IgD-negative memory B cell (primary cell): Measurements from ENCODE around the gene ZBTB25. TPM values are rescaled to one million over a fixed set of nuclear protein-coding genes. Genes with fewer than 3 reads are reported as not detected.
A peak's percentile ranks its signal among the peaks of the same experiment; 100 is the strongest.

Source experiments
- H3K27ac Mint-ChIP-seq, 3 donors: one replicate each; pipeline ENCODE4 v1.8.0; 2020 to 2022; ENCODE audit warnings: mild to moderate bottlenecking in 3 of 3, mixed read lengths in 3 of 3, moderate library complexity in 1 of 3
- H3K27me3 Mint-ChIP-seq: one replicate; pipeline ENCODE4 v1.8.0; 2021; ENCODE audit warnings: mixed read lengths
- H3K36me3 Mint-ChIP-seq: one replicate; pipeline ENCODE4 v1.8.0; 2020; ENCODE audit warnings: mild to moderate bottlenecking, mixed read lengths
- H3K4me1 Mint-ChIP-seq, 3 donors: one replicate each; pipeline ENCODE4 v1.8.0; 2020 to 2022; ENCODE audit warnings: mixed read lengths in 3 of 3, mild to moderate bottlenecking in 1 of 3
- H3K4me3 Mint-ChIP-seq, 4 donors: one replicate each; pipeline ENCODE4 v1.8.0; 2020 to 2022; ENCODE audit warnings: mild to moderate bottlenecking in 4 of 4, mixed read lengths in 4 of 4, moderate library complexity in 3 of 4
- H3K9me3 Mint-ChIP-seq, 3 donors: one replicate each; pipeline ENCODE4 v1.8.0; 2020 to 2021; ENCODE audit warnings: mixed read lengths in 3 of 3, mild to moderate bottlenecking in 1 of 3
- polyA plus RNA-seq: library from polyadenylated mRNA; unstranded; fragments of 300-500 nt; fragmentation: Illumina TruSeq; gene quantifications from one replicate; pipeline ENCODE4 v1.2.3, GENCODE V29; 2021

ZBTB25 gene
- polyA plus RNA-seq, 1 donor from 2014 or later, result 19.4 TPM

GRCh38 chr14:64417771-64418125, 85.9 kb downstream of the ZBTB25 start:
- no peak overlapping the region for H3K4me3 Mint-ChIP-seq
- no peak overlapping the region for H3K27ac Mint-ChIP-seq
- no peaks in the 10 kb centered on the region for H3K27me3 Mint-ChIP-seq
- H3K4me1 Mint-ChIP-seq, result no peaks in the 10 kb centered on the region
- H3K36me3 Mint-ChIP-seq, result peaks cover 4% of the 10 kb centered on the region
- no peaks in the 10 kb centered on the region for H3K9me3 Mint-ChIP-seq

DNA sequence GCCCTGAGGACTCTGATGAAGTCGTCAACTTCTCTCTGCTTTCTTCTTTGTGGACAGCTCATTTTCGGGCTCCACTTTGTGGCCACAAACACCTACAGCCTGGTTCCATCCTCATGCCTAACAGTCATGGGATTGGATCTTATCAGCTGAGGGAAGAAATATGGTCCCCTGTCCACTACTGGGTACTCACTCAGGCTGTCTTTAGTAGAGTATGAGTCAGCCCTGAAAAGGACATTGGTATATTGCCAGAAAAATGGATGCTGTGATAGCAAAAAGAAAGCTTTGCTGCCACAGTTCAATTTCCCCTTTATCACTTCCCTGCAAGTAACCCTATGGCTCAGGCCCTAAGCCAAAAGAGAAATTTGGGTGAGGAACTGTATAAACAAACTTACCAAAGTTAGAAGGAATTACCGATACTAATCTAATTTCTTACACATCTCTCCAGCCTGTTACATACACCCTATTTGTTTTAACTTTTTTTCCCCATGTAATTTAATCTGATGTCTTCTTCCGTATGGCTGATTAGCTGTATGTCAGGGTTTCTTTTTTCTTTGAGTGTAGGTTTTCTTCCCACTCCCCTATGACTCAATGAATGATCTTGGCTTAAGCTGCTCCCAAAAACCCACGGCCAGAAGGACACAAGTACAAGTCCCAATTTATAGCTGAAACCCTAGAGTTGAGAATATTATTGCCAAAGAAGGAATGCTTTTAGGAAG, 86.4 kb downstream of the ZBTB25 start:
- peaks cover 4% of the 10 kb centered on the region for H3K36me3 Mint-ChIP-seq
- H3K4me3 Mint-ChIP-seq, result no peak overlapping the region
- H3K9me3 Mint-ChIP-seq, result no peaks in the 10 kb centered on the region
- H3K27ac Mint-ChIP-seq, result no peak overlapping the region
- H3K27me3 Mint-ChIP-seq, result no peaks in the 10 kb centered on the region
- no peaks in the 10 kb centered on the region for H3K4me1 Mint-ChIP-seq

DNA sequence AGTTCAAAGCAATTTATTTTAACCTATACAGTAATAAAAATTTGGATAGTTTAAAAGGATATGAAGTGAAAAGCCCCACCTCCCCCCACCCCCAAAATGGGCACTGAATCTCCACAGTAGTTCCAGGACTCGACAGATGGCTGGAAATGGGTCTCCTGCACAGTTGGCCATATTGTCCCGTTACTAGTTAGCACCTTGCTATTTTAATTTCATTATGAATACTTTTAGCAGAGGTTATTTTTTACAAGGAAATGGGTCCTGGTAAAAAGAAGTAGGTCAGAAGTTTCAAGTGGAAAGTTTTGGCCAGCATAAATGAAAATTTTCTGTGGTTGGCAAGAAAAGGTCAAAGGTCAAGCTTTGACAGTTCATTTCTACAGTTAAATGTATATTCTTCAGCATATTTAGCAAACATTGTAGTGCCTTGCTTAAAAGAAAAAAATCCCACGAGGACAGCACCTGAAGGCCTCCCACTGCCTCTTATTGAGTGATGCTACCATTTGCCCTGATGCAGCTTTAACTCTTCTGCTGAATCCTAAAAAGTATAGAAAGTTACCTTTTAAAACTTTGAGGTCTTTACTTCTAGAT, 87.2 kb downstream of the ZBTB25 start:
- H3K4me3 Mint-ChIP-seq, result no peak overlapping the region
- H3K9me3 Mint-ChIP-seq, result no peaks in the 10 kb centered on the region
- no peaks in the 10 kb centered on the region for H3K27me3 Mint-ChIP-seq
- H3K36me3 Mint-ChIP-seq, result peaks cover 4% of the 10 kb centered on the region
- H3K4me1 Mint-ChIP-seq, result no peaks in the 10 kb centered on the region
- H3K27ac Mint-ChIP-seq, result no peak overlapping the region

DNA sequence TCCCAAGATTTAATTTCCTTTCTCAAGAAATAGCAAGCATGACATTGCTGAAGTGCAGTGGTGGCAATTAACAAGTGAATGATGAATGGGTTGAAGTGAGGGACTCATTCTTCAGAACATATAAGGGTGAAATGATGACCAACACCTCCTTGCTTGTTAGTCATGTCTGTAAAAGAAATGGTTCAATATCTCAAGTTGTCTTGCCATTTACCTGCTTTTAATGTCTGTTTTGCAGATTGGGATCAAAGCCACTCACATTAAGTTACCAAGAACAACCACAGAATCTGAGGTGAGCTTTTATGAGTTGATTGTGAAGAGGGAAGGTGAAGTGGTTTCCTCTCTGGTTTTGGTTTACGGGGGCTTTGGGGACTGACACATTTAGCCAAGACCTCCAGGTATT, 91.4 kb downstream of the ZBTB25 start:
- Mint-ChIP-seq H3K27me3 (no peaks in the 10 kb centered on the region), H3K4me3 (no peak overlapping the region), H3K4me1 (peaks cover 6 to 18% (median 9%) of the 10 kb centered on the region in 3 donors), H3K27ac (no peak overlapping the region), H3K9me3 (no peaks in the 10 kb centered on the region), H3K36me3 (peaks cover 4% of the 10 kb centered on the region)

DNA sequence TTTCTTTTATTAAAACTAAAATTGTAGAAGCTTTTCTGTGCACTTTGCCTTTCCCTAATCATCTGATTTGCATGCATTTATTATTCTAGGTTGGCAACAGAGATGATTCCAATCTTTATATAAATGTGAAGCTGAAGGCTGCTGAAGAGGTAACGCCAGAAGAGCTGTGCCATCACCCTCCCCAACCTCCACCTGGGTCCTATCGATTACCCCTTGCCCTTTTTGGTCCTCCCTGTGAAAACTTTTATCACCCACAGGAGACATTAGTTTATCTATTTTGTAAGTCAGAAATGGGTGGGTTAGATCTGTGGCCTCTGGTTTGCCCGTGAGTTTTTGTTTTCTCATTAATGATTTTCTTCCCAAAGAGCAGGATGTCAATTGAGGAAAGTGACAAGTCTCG, 92.6 kb downstream of the ZBTB25 start:
- Mint-ChIP-seq H3K27me3 (no peaks in the 10 kb centered on the region), H3K4me1 (peaks cover 6 to 18% (median 9%) of the 10 kb centered on the region in 3 donors), H3K9me3 (no peaks in the 10 kb centered on the region), H3K36me3 (peaks cover 4% of the 10 kb centered on the region), H3K27ac (no peak overlapping the region), H3K4me3 (peak overlapping the region in 1 of 4 donors; percentile 66)

GRCh38 chr14:64410084-64410774, 93.4 kb downstream of the ZBTB25 start:
- no peaks in the 10 kb centered on the region for H3K9me3 Mint-ChIP-seq
- peaks cover 4% of the 10 kb centered on the region for H3K36me3 Mint-ChIP-seq
- H3K27ac Mint-ChIP-seq, result no peak overlapping the region
- H3K4me3 Mint-ChIP-seq, result no peak overlapping the region
- peaks cover 6 to 19% (median 13%) of the 10 kb centered on the region in 3 donors for H3K4me1 Mint-ChIP-seq
- no peaks in the 10 kb centered on the region for H3K27me3 Mint-ChIP-seq

GRCh38 chr14:64409126-64409920, 94.3 kb downstream of the ZBTB25 start:
- peak overlapping the region; percentile 32 to 77 (median 56) for H3K27ac Mint-ChIP-seq
- no peaks in the 10 kb centered on the region for H3K27me3 Mint-ChIP-seq
- H3K4me1 Mint-ChIP-seq, result peaks cover 6 to 22% (median 15%) of the 10 kb centered on the region in 3 donors
- H3K36me3 Mint-ChIP-seq, result peaks cover 6% of the 10 kb centered on the region
- no peaks in the 10 kb centered on the region for H3K9me3 Mint-ChIP-seq
- peak overlapping the region in 2 of 4 donors; percentile 9 to 68 for H3K4me3 Mint-ChIP-seq

DNA sequence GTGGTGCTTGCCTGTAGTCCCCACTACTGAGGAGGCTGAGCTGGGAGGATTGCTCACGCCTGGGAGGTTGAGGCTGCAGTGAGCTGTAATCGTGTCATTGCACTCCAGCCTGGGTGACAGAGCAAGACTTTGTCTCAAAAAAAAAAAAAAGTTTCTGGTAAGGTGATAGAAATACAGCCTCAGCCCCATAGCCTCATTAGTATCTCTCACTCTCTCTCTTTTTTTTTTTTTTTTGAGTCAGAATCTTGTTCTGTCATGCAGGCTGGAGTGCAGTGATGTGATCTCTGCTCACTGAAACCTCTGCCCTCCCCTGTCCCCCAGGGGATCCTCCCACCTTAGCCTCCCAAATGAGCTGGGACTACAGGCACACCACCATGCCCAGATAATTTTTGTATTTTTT, 96.3 kb downstream of the ZBTB25 start:
- Mint-ChIP-seq H3K27ac (peak overlapping the region in 1 of 3 donors; percentile 47), H3K36me3 (peaks cover 9% of the 10 kb centered on the region), H3K4me3 (peak overlapping the region in 1 of 4 donors; percentile 66), H3K4me1 (peaks cover 6 to 22% (median 17%) of the 10 kb centered on the region in 3 donors), H3K9me3 (no peaks in the 10 kb centered on the region), H3K27me3 (no peaks in the 10 kb centered on the region)

GRCh38 chr14:64405295-64405694, 98.3 kb downstream of the ZBTB25 start:
- Mint-ChIP-seq H3K4me1 (peaks cover 11 to 26% (median 20%) of the 10 kb centered on the region in 3 donors), H3K9me3 (no peaks in the 10 kb centered on the region), H3K36me3 (peaks cover 13% of the 10 kb centered on the region), H3K4me3 (no peak overlapping the region), H3K27ac (peak overlapping the region in 1 of 3 donors; percentile 19), H3K27me3 (no peaks in the 10 kb centered on the region)

DNA sequence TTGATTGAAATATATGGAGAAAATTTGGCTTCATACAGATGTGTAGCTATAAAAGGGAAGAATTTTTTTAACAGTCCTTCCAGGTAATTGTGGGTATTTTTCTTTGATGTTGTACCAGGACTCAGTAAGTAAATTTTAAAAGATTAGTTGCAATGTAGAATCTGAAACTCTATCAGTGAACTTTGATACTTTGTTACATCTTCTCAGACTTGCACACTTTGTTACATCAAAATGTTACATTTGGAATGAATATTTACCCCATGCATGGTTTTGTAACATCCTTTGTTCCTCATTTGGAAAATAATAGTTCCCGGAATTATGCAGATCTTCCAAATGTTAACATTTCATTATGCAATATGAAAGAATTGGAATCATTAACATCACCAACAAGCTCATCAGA, 101.7 kb downstream of the ZBTB25 start:
- no peak overlapping the region for H3K27ac Mint-ChIP-seq
- H3K4me3 Mint-ChIP-seq, result peak overlapping the region in 1 of 4 donors; percentile 43
- no peaks in the 10 kb centered on the region for H3K9me3 Mint-ChIP-seq
- peaks cover 10% of the 10 kb centered on the region for H3K36me3 Mint-ChIP-seq
- H3K4me1 Mint-ChIP-seq, result peaks cover 10 to 17% (median 13%) of the 10 kb centered on the region in 3 donors
- H3K27me3 Mint-ChIP-seq, result no peaks in the 10 kb centered on the region

- peak overlapping the region in 1 of 3 donors; percentile 52 for H3K27ac Mint-ChIP-seq
- H3K4me1 Mint-ChIP-seq, result peaks cover 10 to 17% (median 13%) of the 10 kb centered on the region in 3 donors
- H3K27me3 Mint-ChIP-seq, result no peaks in the 10 kb centered on the region
- H3K9me3 Mint-ChIP-seq, result no peaks in the 10 kb centered on the region
- H3K4me3 Mint-ChIP-seq, result peak overlapping the region; percentile 23 to 91 (median 51)
- H3K36me3 Mint-ChIP-seq, result peaks cover 10% of the 10 kb centered on the region
Observed at GRCh38 chr14:64400829-64401459, 102.7 kb downstream of the ZBTB25 start.

Other genes starting within 250 kb of the ZBTB25 start
- 1.3 TPM for gene ESR2, start 209.5 kb downstream of the ZBTB25 start, polyA plus RNA-seq
- 74.7 TPM for gene MTHFD1, start 115.5 kb downstream of the ZBTB25 start, polyA plus RNA-seq
- gene AKAP5, start 38.3 kb downstream of the ZBTB25 start, polyA plus RNA-seq, result 0.66 TPM
- gene ZBTB1, start 932 bp upstream of the ZBTB25 start, polyA plus RNA-seq, result 57.3 TPM
- gene HSPA2, start 36.9 kb upstream of the ZBTB25 start, polyA plus RNA-seq, result 0.26 TPM
- gene PPP1R36, start 46.1 kb upstream of the ZBTB25 start, polyA plus RNA-seq, result not detected
- 4.7 TPM for gene PLEKHG3, start 200.6 kb upstream of the ZBTB25 start, polyA plus RNA-seq